ENCODE data around the gene BCAR3.

DNA sequence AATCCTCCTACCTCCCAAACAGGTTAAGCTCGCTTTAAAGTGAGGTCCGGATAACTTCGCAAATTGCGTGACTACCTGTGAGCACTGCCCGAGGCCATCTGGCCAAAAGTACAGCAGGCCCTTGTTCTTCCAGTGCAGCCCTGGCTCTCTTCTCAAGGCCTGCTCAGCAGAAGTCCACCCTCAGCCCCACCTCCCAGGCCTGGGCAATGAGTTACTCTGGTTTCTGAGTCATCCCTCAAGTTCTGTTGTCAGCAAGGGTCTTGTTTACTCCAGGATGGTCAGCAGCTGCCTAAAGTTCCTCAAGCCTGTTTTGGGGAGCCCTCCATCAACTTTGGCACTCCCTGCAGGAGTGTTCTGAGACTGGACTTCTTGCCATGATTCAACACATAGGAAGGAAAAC lies 101.7 kb downstream of the BCAR3 start:
- TF ChIP-seq ZNF707 (tag by site-specific recombination; IDR thresholded peaks at IDR 0.05) (no peak), ZIC2 (tag by site-specific recombination; IDR thresholded peaks at IDR 0.05) (no peak), ZNF391 (tag by site-specific recombination; IDR thresholded peaks at IDR 0.05; ENCODE audit: borderline replicate concordance, low read depth) (no peak)
